ENCODE results near the gene PPP5C. TPM values are rescaled to one million over a fixed set of nuclear protein-coding genes. Genes with fewer than 3 reads are reported as not detected.
A peak's percentile ranks its signal among the peaks of the same experiment; 100 is the strongest.

The PPP5C gene
- total and polyA plus RNA-seq, 2 of the 13 experiments (the other 11 are each of a cell fraction or from before 2014, with no cell fraction given) = 41.6 to 67.9 TPM

GRCh38 chr19:46422344-46422743, 75.5 kb downstream of the PPP5C start:
- no peak for ATAC-seq

More at GRCh38 chr19:46422344-46422743, 75.5 kb downstream of the PPP5C start:
- no peaks in the 10 kb centered on the region for H3K79me2 ChIP-seq (ENCODE audit: insufficient read depth, low read length)
- ChIA-PET POLR2A (no interaction called here), CTCF (ENCODE audit: low intra/inter-chr PET ratio, low total read pairs) (no interaction called here)
- FAIRE-seq = no peak
- no TSS peak for BruUV-seq (replicated peaks)
- H3K9me3 ChIP-seq (ENCODE audit: low read length) = no peaks in the 10 kb centered on the region
- no peaks in the 10 kb centered on the region for H4K20me1 ChIP-seq (ENCODE audit: insufficient read depth, low read length)
- no peak overlapping the region for H3K9ac ChIP-seq (ENCODE audit: insufficient read depth, low read depth, low read length)
- 29% methylated on average over 2 of the region's 2 CpGs for WGBS (ENCODE audit: low lambda C conversion rate)
- H3K27ac ChIP-seq (ENCODE audit: extremely low read length, insufficient read depth, low read length) = no peak overlapping the region
- H2AFZ ChIP-seq (ENCODE audit: low read length) = no peak overlapping the region
- intact Hi-C loops (cut with micrococcal nuclease; ENCODE audit: unreplicated experiment) = no loop called here
- no peak for DNase-seq (ENCODE audit: low spot score)
- peaks cover 16% of the 10 kb centered on the region for H3K4me1 ChIP-seq (ENCODE audit: insufficient read depth, low read length)
- H3K4me2 ChIP-seq (ENCODE audit: low read depth, low read length) = no peak overlapping the region
- no peak overlapping the region for H3K4me3 ChIP-seq (replicated peaks in 1 of 3; ENCODE audit: insufficient read depth in 1 of 3, low read depth in 2 of 3, low read length in 3 of 3)
- no peaks in the 10 kb centered on the region for H3K36me3 ChIP-seq (replicated peaks in 1 of 2; ENCODE audit: control insufficient read depth in 1 of 2, insufficient read depth in 2 of 2, low read length in 2 of 2)
- in situ Hi-C loops (cut with HindIII; ENCODE audit: extremely low pct_ligation_motif_present, low pct_unique_long_range_greater_than_20kb) = no loop called here
- TF ChIP-seq ARID4A (CRISPR knock-in tag; IDR thresholded peaks at IDR 0.05; ENCODE audit: borderline replicate concordance) = no peak
- TF ChIP-seq ZNF768 (CRISPR knock-in tag; IDR thresholded peaks at IDR 0.05) = peak; percentile 88
- TF ChIP-seq MNT (IDR thresholded peaks at IDR 0.05) = peak; percentile 44
- peak; percentile 52; the same call in 1 of the 2 replicates for TF ChIP-seq ZMYM3 (CRISPR knock-in tag; IDR thresholded peaks at IDR 0.05)
- TF ChIP-seq SNRNP70 (IDR thresholded peaks at IDR 0.05; ENCODE audit: low read depth, low read length) = no peak
- H3K27me3 ChIP-seq (ENCODE audit: control insufficient read depth in 1 of 2, insufficient read depth in 2 of 2, low read length in 2 of 2) = no peaks in the 10 kb centered on the region
